Mesenchymal stem cell (in vitro differentiated cells and primary cell): ENCODE measurements around the gene AXIN2.

Source experiments
- DNase-seq: peaks from one replicate; pipeline ENCODE4 v3.0.0-alpha.2; 2013
- H2AFZ ChIP-seq: one replicate; pipeline ENCODE4 v1.6.1; 2013; ENCODE audit warnings: low read depth, mild to moderate bottlenecking, control low read depth, inconsistent platforms, low read length, moderate library complexity
- H2AK5ac ChIP-seq: 2 replicates; pipeline ENCODE4 v1.6.1; 2013; ENCODE audit warnings: low read length, moderate library complexity, mild to moderate bottlenecking, inconsistent platforms; ENCODE audit not compliant: severe bottlenecking
- H2BK120ac ChIP-seq: one replicate; pipeline ENCODE4 v1.6.1; 2013; ENCODE audit warnings: low read depth, mild to moderate bottlenecking, inconsistent platforms, low read length, moderate library complexity
- H2BK12ac ChIP-seq, 2 experiments: one replicate each; pipeline ENCODE4 v1.6.1; 2013; ENCODE audit warnings: inconsistent platforms in 2 of 2, low read length in 2 of 2, mild to moderate bottlenecking in 2 of 2, moderate library complexity in 2 of 2, control low read depth in 1 of 2
- H2BK15ac ChIP-seq: one replicate; pipeline ENCODE4 v1.6.1; 2013; ENCODE audit warnings: mild to moderate bottlenecking, low read depth, inconsistent platforms; ENCODE audit not compliant: poor library complexity, severe bottlenecking
- H2BK5ac ChIP-seq: 2 replicates; pipeline ENCODE4 v1.6.1; 2013; ENCODE audit warnings: low read depth, mild to moderate bottlenecking, low read length, control low read depth, inconsistent platforms; ENCODE audit not compliant: poor library complexity, severe bottlenecking
- H3K14ac ChIP-seq, 2 experiments: one replicate each; pipeline ENCODE4 v1.6.1; 2013; ENCODE audit warnings: inconsistent platforms in 2 of 2, low read length in 2 of 2, control low read depth in 1 of 2, mild to moderate bottlenecking in 1 of 2, moderate library complexity in 1 of 2
- H3K18ac ChIP-seq, 2 experiments: one replicate each; pipeline ENCODE4 v1.6.1; 2013; ENCODE audit warnings: inconsistent platforms in 2 of 2, low read length in 2 of 2, control low read depth in 1 of 2, low read depth in 1 of 2, mild to moderate bottlenecking in 1 of 2
- H3K23ac ChIP-seq, 2 experiments: one replicate each; pipeline ENCODE4 v1.6.1; 2013; ENCODE audit warnings: inconsistent platforms in 2 of 2, low read length in 2 of 2, mild to moderate bottlenecking in 2 of 2, moderate library complexity in 2 of 2, control low read depth in 1 of 2
- H3K27ac ChIP-seq: 2 replicates; pipeline ENCODE4 v1.5.1; 2013; ENCODE audit warnings: mild to moderate bottlenecking, moderate library complexity, low read length, control low read depth, inconsistent platforms; ENCODE audit not compliant: poor library complexity, severe bottlenecking
- H3K27me3 ChIP-seq, 2 experiments: 2 replicates each; pipeline versions ENCODE4 v1.6.1 to v1.7.0; 2013; ENCODE audit warnings: low read length in 2 of 2, mild to moderate bottlenecking in 2 of 2, moderate library complexity in 2 of 2, control low read depth in 1 of 2, inconsistent platforms in 1 of 2; ENCODE audit not compliant: control insufficient read depth in 1 of 2, insufficient read depth in 1 of 2
- H3K36me3 ChIP-seq, 2 experiments: 2 replicates each; pipeline versions ENCODE4 v1.6.1 to v1.7.0; 2013; ENCODE audit warnings: low read length in 2 of 2, control low read depth in 1 of 2, inconsistent platforms in 1 of 2, low read depth in 1 of 2, mild to moderate bottlenecking in 1 of 2; ENCODE audit not compliant: insufficient read depth in 2 of 2, control insufficient read depth in 1 of 2
- H3K4ac ChIP-seq, 2 experiments: one replicate each; pipeline ENCODE4 v1.6.1; 2013; ENCODE audit warnings: inconsistent platforms in 2 of 2, low read length in 2 of 2, mild to moderate bottlenecking in 2 of 2, moderate library complexity in 2 of 2, control low read depth in 1 of 2, low read depth in 1 of 2
- H3K4me1 ChIP-seq: 2 replicates; pipeline ENCODE4 v1.6.1; 2013; ENCODE audit warnings: low read depth, low read length, control low read depth; ENCODE audit not compliant: control insufficient read depth, insufficient read depth
- H3K4me2 ChIP-seq: 2 replicates; pipeline ENCODE4 v1.6.1; 2013; ENCODE audit warnings: low read length, mild to moderate bottlenecking, inconsistent platforms; ENCODE audit not compliant: poor library complexity, severe bottlenecking
- H3K4me3 ChIP-seq, 2 experiments: 2 replicates each; pipeline versions ENCODE4 v1.5.1 to v1.7.0; 2013; ENCODE audit warnings: low read length in 2 of 2, mild to moderate bottlenecking in 2 of 2, control low read depth in 1 of 2, low read depth in 1 of 2; ENCODE audit not compliant: insufficient read depth in 1 of 2
- H3K79me1 ChIP-seq: replicated peaks from 2 replicates; pipeline ENCODE4 v1.6.1; 2013; ENCODE audit warnings: mild to moderate bottlenecking, control low read depth, low read length, inconsistent platforms; ENCODE audit not compliant: poor library complexity, severe bottlenecking
- H3K9ac ChIP-seq: 2 replicates; pipeline ENCODE4 v1.7.0; 2013; ENCODE audit warnings: mild to moderate bottlenecking, low read length, moderate library complexity
- H3K9me3 ChIP-seq: 2 replicates; pipeline ENCODE4 v1.7.0; 2013; ENCODE audit warnings: mild to moderate bottlenecking, low read length; ENCODE audit not compliant: control insufficient read depth
- H4K8ac ChIP-seq: one replicate; pipeline ENCODE4 v1.6.1; 2013; ENCODE audit warnings: inconsistent platforms, mild to moderate bottlenecking, low read length, moderate library complexity
- H4K91ac ChIP-seq: one replicate; pipeline ENCODE4 v1.6.1; 2013; ENCODE audit warnings: mild to moderate bottlenecking, low read length, inconsistent platforms
- WGBS: methylation state at CpG from one replicate; pipeline ENCODE4 v1.1.7; 2013; ENCODE audit warnings: mixed read lengths; 5-methylcytosine and 5-hydroxymethylcytosine counted together

Gene AXIN2

GRCh38 chr17:65479282-65479681 lies 82.2 kb downstream of the AXIN2 start:
- Histone ChIP-seq H3K9ac (no peak overlapping the region), H3K18ac (no peak overlapping the region), H4K91ac (no peak overlapping the region), H3K4me1 (no peaks in the 10 kb centered on the region), H2AK5ac (no peak overlapping the region), H3K4me3 (no peak overlapping the region), H2BK12ac (no peak overlapping the region), H3K23ac (no peak overlapping the region), H3K79me1 (no peaks in the 10 kb centered on the region), H3K9me3 (no peaks in the 10 kb centered on the region), H3K14ac (no peak overlapping the region), H2AFZ (no peak overlapping the region), H3K4me2 (no peak overlapping the region), H3K27ac (no peak overlapping the region), H2BK15ac (no peak overlapping the region), H3K4ac (no peak overlapping the region), H3K36me3 (no peaks in the 10 kb centered on the region), H2BK120ac (no peak overlapping the region), H3K27me3 (peaks cover 12 to 43% of the 10 kb centered on the region in 2 experiments), H2BK5ac (no peak overlapping the region), H4K8ac (no peak overlapping the region)
- DNase-seq: no peak
- 100% methylated on average over 1 of the region's 2 CpGs for WGBS
